CD4-positive, alpha-beta T cell (primary cell): ENCODE measurements around the gene DEPP1. TPM values are rescaled to one million over a fixed set of nuclear protein-coding genes. Genes with fewer than 3 reads are reported as not detected.

ENCODE experiments used
- ATAC-seq: fragments of 200-7000 bp; cut with Tn5 transposase; one replicate; pipeline ENCODE4 v1.10.0; 2022; ENCODE audit warnings: mild to moderate bottlenecking; ENCODE audit not compliant: poor library complexity
- CTCF ChIA-PET: fragments of 350-600 bp; sonication (Branson Sonifier 250); formaldehyde crosslinking; loops from one replicate; lab custom pipeline; 2021; ENCODE audit warnings: antibody characterized with exemption, inconsistent platforms; lab: Charles Lee
- POLR2A ChIA-PET: fragments of 350-600 bp; sonication (Branson Sonifier 250); formaldehyde crosslinking; loops from one replicate; lab custom pipeline; 2021; ENCODE audit warnings: antibody characterized with exemption, inconsistent platforms; lab: Charles Lee
- DNase-seq, 14 experiments: peaks; one replicate each; pipeline ENCODE4 v3.0.0-alpha.2; 2013 to 2020; ENCODE audit warnings: mixed read lengths in 2 of 14
- H3K27ac ChIP-seq, 2 donors: one replicate each; pipeline versions ENCODE4 v1.5.1 to v1.7.0; 2013; ENCODE audit warnings: low read length in 2 of 2, low read depth in 1 of 2, mild to moderate bottlenecking in 1 of 2
- H3K27me3 ChIP-seq, 2 experiments: 1 replicate in 1 of 2; 2 replicates in 1 of 2; pipeline versions ENCODE4 v1.6.1 to v1.7.0; 2013; ENCODE audit warnings: low read length in 2 of 2, control low read depth in 1 of 2, mild to moderate bottlenecking in 1 of 2, moderate library complexity in 1 of 2; ENCODE audit not compliant: insufficient read depth in 2 of 2, control insufficient read depth in 1 of 2
- H3K36me3 ChIP-seq: one replicate; pipeline ENCODE4 v1.6.1; 2013; ENCODE audit warnings: low read length, control low read depth; ENCODE audit not compliant: insufficient read depth
- H3K4me1 ChIP-seq: one replicate; pipeline ENCODE4 v1.6.1; 2013; ENCODE audit warnings: low read length, control low read depth; ENCODE audit not compliant: insufficient read depth
- H3K4me3 ChIP-seq: one replicate; pipeline ENCODE4 v1.5.1; 2013; ENCODE audit warnings: mild to moderate bottlenecking, low read length, moderate library complexity
- H3K9me3 ChIP-seq, 2 experiments: 1 replicate in 1 of 2; 2 replicates in 1 of 2; pipeline versions ENCODE4 v1.6.1 to v1.7.0; 2013; ENCODE audit warnings: low read length in 2 of 2, mild to moderate bottlenecking in 2 of 2, control low read depth in 1 of 2, moderate library complexity in 1 of 2; ENCODE audit not compliant: control insufficient read depth in 1 of 2, insufficient read depth in 1 of 2
- H3K27ac Mint-ChIP-seq: one replicate; pipeline ENCODE4 v1.8.0; 2020; ENCODE audit warnings: mixed read lengths
- H3K27me3 Mint-ChIP-seq: one replicate; pipeline ENCODE4 v1.8.0; 2021; ENCODE audit warnings: mixed read lengths
- H3K36me3 Mint-ChIP-seq: one replicate; pipeline ENCODE4 v1.8.0; 2021; ENCODE audit warnings: low read depth, mixed read lengths
- H3K4me1 Mint-ChIP-seq: one replicate; pipeline ENCODE4 v1.8.0; 2021; ENCODE audit warnings: low read depth, mixed read lengths
- H3K4me3 Mint-ChIP-seq: one replicate; pipeline ENCODE4 v1.8.0; 2020; ENCODE audit warnings: mild to moderate bottlenecking, mixed read lengths
- H3K9me3 Mint-ChIP-seq: one replicate; pipeline ENCODE4 v1.8.0; 2020; ENCODE audit warnings: mixed read lengths
- CTCF ChIP-seq: fragments of 200-600 bp; IDR thresholded peaks from one replicate; pipeline ENCODE4 v1.8.0; 2022; ENCODE audit warnings: antibody characterized with exemption, mild to moderate bottlenecking
- intact Hi-C, 2 experiments: fragments of 100-400 bp; cut with DNase I in 1 of 2; cut with micrococcal nuclease in 1 of 2; formaldehyde crosslinking; loops; one replicate each; pipeline versions ENCODE4 v1.15.1 to v1.9.0; 2023 to 2025; cut with DNase I, micrococcal nuclease
- total RNA-seq, 174 experiments: library from RNA in 2 of 174; stranded (reverse) in 2 of 174; gene quantifications; one replicate each; pipeline ENCODE4 v1.2.3 and lab custom pipeline; 2021 to 2026

The DEPP1 gene
- total RNA-seq, 2 experiments from 2014 or later, result not detected

GRCh38 chr10:44973323-44974081 is 5.1 kb downstream of the DEPP1 start:
- no peaks in the 10 kb centered on the region for H3K36me3 ChIP-seq
- Mint-ChIP-seq H3K9me3 (no peaks in the 10 kb centered on the region), H3K27me3 (no peaks in the 10 kb centered on the region), H3K27ac (no peak overlapping the region), H3K4me1 (peaks cover 11% of the 10 kb centered on the region), H3K4me3 (no peak overlapping the region), H3K36me3 (no peaks in the 10 kb centered on the region)
- ATAC-seq (no peak), DNase-seq (peak in 2 of 14 experiments; percentile 30 to 35)
- H3K4me1 ChIP-seq, result peaks cover 40% of the 10 kb centered on the region
- no peak for TF ChIP-seq CTCF
- H3K27ac ChIP-seq, result no peak overlapping the region
- no peaks in the 10 kb centered on the region for H3K9me3 ChIP-seq
- H3K27me3 ChIP-seq, result no peaks in the 10 kb centered on the region
- intact Hi-C loops, result loop anchor here (1.0 to 5.0 kb wide), 4 partner anchors 14 to 111 kb away; partner anchors contain the start of gene RASSF4 (in 1 of the 2)
- H3K4me3 ChIP-seq, result no peak overlapping the region
- POLR2A ChIA-PET, result interaction anchor here (1.3 kb wide), 1 partner anchor 10 kb away, joined by 3 read pairs; no protein-coding TSS in a partner anchor
- CTCF ChIA-PET, result interaction anchor here (1.3 to 2.2 kb wide), 2 partner anchors 27 to 41 kb away, joined by 3 to 9 read pairs; no protein-coding TSS in a partner anchor

DNA sequence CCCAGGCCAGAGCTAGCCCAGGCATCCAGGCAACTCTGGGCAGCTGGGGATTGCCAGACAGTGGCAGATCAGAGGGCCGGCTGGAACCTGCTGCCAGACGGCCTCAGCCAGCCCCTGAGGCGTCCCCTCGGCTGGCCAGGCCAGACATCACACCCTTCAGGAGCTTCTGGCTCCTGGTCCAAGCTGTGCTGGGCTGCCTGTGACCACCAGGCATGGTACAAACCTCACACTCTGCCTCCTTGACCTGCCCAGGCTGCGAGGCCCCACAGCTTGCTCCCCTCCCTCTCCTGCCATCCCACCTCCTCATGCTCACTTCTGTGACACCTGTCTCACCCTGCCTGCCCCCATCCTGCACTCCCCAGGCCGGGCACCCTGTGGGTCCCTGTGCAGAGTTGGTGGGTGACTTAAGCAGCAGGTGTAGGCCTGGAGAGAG is 5.7 kb downstream of the DEPP1 start:
- DNase-seq (no peak), ATAC-seq (no peak)
- POLR2A ChIA-PET, result no interaction called here
- Histone ChIP-seq H3K4me3 (no peak overlapping the region), H3K36me3 (no peaks in the 10 kb centered on the region), H3K27ac (no peak overlapping the region), H3K9me3 (no peaks in the 10 kb centered on the region), H3K4me1 (peaks cover 43% of the 10 kb centered on the region), H3K27me3 (no peaks in the 10 kb centered on the region)
- CTCF ChIA-PET, result interaction anchor here (2.2 kb wide), 1 partner anchor 40 kb away, joined by 9 read pairs; no protein-coding TSS in a partner anchor
- Mint-ChIP-seq H3K4me3 (no peak overlapping the region), H3K36me3 (no peaks in the 10 kb centered on the region), H3K27ac (no peak overlapping the region), H3K4me1 (peaks cover 16% of the 10 kb centered on the region), H3K9me3 (no peaks in the 10 kb centered on the region), H3K27me3 (no peaks in the 10 kb centered on the region)
- intact Hi-C loops, result loop anchor here (5.0 kb wide), 2 partner anchors 96 to 111 kb away; no protein-coding TSS in a partner anchor
- no peak for TF ChIP-seq CTCF

GRCh38 chr10:44971935-44972757 is 6.5 kb downstream of the DEPP1 start:
- H3K27ac Mint-ChIP-seq, result no peak overlapping the region
- ChIA-PET POLR2A (no interaction called here), CTCF (no interaction called here)

More at GRCh38 chr10:44971935-44972757, 6.5 kb downstream of the DEPP1 start:
- Mint-ChIP-seq H3K9me3 (no peaks in the 10 kb centered on the region), H3K4me3 (no peak overlapping the region), H3K36me3 (no peaks in the 10 kb centered on the region), H3K27me3 (no peaks in the 10 kb centered on the region), H3K4me1 (peaks cover 23% of the 10 kb centered on the region)
- Histone ChIP-seq H3K4me1 (peaks cover 51% of the 10 kb centered on the region), H3K9me3 (no peaks in the 10 kb centered on the region), H3K27ac (no peak overlapping the region), H3K4me3 (no peak overlapping the region), H3K36me3 (no peaks in the 10 kb centered on the region), H3K27me3 (no peaks in the 10 kb centered on the region)
- DNase-seq (no peak), ATAC-seq (no peak)
- no peak for TF ChIP-seq CTCF
- intact Hi-C loops, result loop anchor here (5.0 kb wide), 2 partner anchors 95 to 110 kb away; no protein-coding TSS in a partner anchor
